Right atrium auricular region (tissue), 2 donors: Measurements from ENCODE around the gene CROCC2. TPM values are rescaled to one million over a fixed set of nuclear protein-coding genes. Genes with fewer than 3 reads are reported as not detected.

ENCODE experiments used
- DNase-seq: peaks from one replicate; pipeline ENCODE4 v3.0.0-alpha.2; 2019; ENCODE audit warnings: low spot score
- H3K27ac ChIP-seq, 2 donors: fragments of 200-600 bp; sonication (generic); 1 replicate in 1 of 2; 2 replicates in 1 of 2; pipeline ENCODE4 v1.5.1; 2016 to 2019
- H3K27me3 ChIP-seq, 2 donors: fragments of 200-600 bp; sonication (generic); one replicate each; pipeline versions ENCODE4 v1.5.1 to v1.6.0; 2017 to 2019
- H3K36me3 ChIP-seq: fragments of 200-600 bp; sonication (generic); one replicate; pipeline ENCODE4 v1.5.1; 2016
- H3K4me1 ChIP-seq, 2 donors: fragments of 200-600 bp; sonication (generic); one replicate each; pipeline versions ENCODE4 v1.5.1 to v1.6.0; 2017 to 2019
- H3K4me3 ChIP-seq, 2 donors: fragments of 200-600 bp; sonication (generic); 1 replicate in 1 of 2; 2 replicates in 1 of 2; pipeline ENCODE4 v1.5.1; 2017 to 2019; ENCODE audit warnings: mild to moderate bottlenecking in 1 of 2, moderate library complexity in 1 of 2
- H3K9me3 ChIP-seq, 2 donors: fragments of 200-600 bp; sonication (generic); one replicate each; pipeline ENCODE4 v1.5.1; 2019
- CTCF ChIP-seq, 2 donors: fragments of 200-600 bp; sonication (generic); IDR thresholded peaks; one replicate each; pipeline ENCODE4 v1.5.1; 2019; ENCODE audit warnings: antibody characterized with exemption in 2 of 2
- total RNA-seq, 2 donors: library from RNA; depleted of rRNA; stranded (reverse); fragments of >200 nt; gene quantifications; one replicate each; pipeline ENCODE4 v1.1.0, GENCODE V29; 2016

Gene CROCC2
- total RNA-seq, 2 donors from 2014 or later, result not detected

- no peaks in the 10 kb centered on the region for H3K36me3 ChIP-seq
- no peak for DNase-seq
Measured at GRCh38 chr2:240966457-240966905, 60.3 kb downstream of the CROCC2 start.

GRCh38 chr2:240966906-240967680, 61.0 kb downstream of the CROCC2 start:
- no peaks in the 10 kb centered on the region for H3K36me3 ChIP-seq
- no peak overlapping the region for H3K27ac ChIP-seq
- no peaks in the 10 kb centered on the region for H3K27me3 ChIP-seq
- H3K4me1 ChIP-seq, result peaks cover 0 to 5% of the 10 kb centered on the region in 2 donors
- no peak for TF ChIP-seq CTCF (IDR thresholded peaks at IDR 0.05)
- no peaks in the 10 kb centered on the region for H3K9me3 ChIP-seq
- H3K4me3 ChIP-seq, result no peak overlapping the region
- no peak for DNase-seq

More at GRCh38 chr2:240966457-240966905, 60.3 kb downstream of the CROCC2 start:
- Histone ChIP-seq H3K27ac (no peak overlapping the region), H3K4me1 (peaks cover 0 to 8% of the 10 kb centered on the region in 2 donors), H3K27me3 (no peaks in the 10 kb centered on the region), H3K9me3 (no peaks in the 10 kb centered on the region), H3K4me3 (no peak overlapping the region)
- TF ChIP-seq CTCF (IDR thresholded peaks at IDR 0.05), result no peak

GRCh38 chr2:240967681-240968621, 61.8 kb downstream of the CROCC2 start:
- no peak overlapping the region for H3K4me3 ChIP-seq
- DNase-seq, result no peak
- H3K9me3 ChIP-seq, result no peaks in the 10 kb centered on the region
- no peaks in the 10 kb centered on the region for H3K4me1 ChIP-seq
- H3K36me3 ChIP-seq, result no peaks in the 10 kb centered on the region
- TF ChIP-seq CTCF (IDR thresholded peaks at IDR 0.05), result no peak
- H3K27me3 ChIP-seq, result no peaks in the 10 kb centered on the region
- no peak overlapping the region for H3K27ac ChIP-seq

- Histone ChIP-seq H3K4me1 (no peaks in the 10 kb centered on the region), H3K9me3 (no peaks in the 10 kb centered on the region), H3K27ac (no peak overlapping the region), H3K36me3 (no peaks in the 10 kb centered on the region), H3K27me3 (no peaks in the 10 kb centered on the region), H3K4me3 (no peak overlapping the region)
- no peak for TF ChIP-seq CTCF (IDR thresholded peaks at IDR 0.05)
- no peak for DNase-seq
Measured at GRCh38 chr2:240968731-240969624, 62.8 kb downstream of the CROCC2 start.

GRCh38 chr2:240970104-240970503, 64.0 kb downstream of the CROCC2 start:
- Histone ChIP-seq H3K36me3 (no peaks in the 10 kb centered on the region), H3K27me3 (no peaks in the 10 kb centered on the region), H3K27ac (no peak overlapping the region), H3K4me3 (no peak overlapping the region), H3K9me3 (no peaks in the 10 kb centered on the region), H3K4me1 (no peaks in the 10 kb centered on the region)
- no peak for TF ChIP-seq CTCF (IDR thresholded peaks at IDR 0.05)
- DNase-seq, result no peak
